H4 (cell line): ENCODE data around the gene CFHR1. TPM values are rescaled to one million over a fixed set of nuclear protein-coding genes. Genes with fewer than 3 reads are reported as not detected.

ENCODE experiments used
- DNase-seq: peaks from one replicate; pipeline ENCODE4 v3.0.0-alpha.2; 2015; ENCODE audit warnings: low spot score
- total RNA-seq: library from RNA; depleted of rRNA; stranded (reverse); fragments of >200 nt; shearing (Covaris generic); gene quantifications from 2 replicates; pipeline ENCODE4 v1.2.3, GENCODE V29; 2014; rRNA removed

The CFHR1 gene
- total RNA-seq, 1 experiment from 2014 or later = 0.41 TPM

DNA sequence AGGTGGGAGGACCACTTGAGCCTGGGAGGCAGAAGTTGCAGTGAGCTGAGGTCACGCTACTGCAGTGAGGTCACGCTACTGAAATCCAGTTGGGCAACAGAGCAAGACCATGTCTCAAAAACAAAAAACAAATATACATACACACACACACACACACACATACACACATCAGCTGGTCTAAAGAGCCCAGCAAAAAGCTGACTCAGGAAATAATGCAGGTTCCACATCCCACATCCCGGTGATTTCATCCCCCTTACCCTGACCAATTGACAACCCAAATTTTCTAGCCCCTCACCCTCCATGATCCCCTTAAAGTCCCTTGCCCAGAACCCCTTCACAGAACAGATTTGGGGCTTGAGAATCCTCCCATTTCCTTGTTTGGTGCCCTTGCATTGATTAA lies 56.4 kb downstream of the CFHR1 start:
- no peak for DNase-seq

DNA sequence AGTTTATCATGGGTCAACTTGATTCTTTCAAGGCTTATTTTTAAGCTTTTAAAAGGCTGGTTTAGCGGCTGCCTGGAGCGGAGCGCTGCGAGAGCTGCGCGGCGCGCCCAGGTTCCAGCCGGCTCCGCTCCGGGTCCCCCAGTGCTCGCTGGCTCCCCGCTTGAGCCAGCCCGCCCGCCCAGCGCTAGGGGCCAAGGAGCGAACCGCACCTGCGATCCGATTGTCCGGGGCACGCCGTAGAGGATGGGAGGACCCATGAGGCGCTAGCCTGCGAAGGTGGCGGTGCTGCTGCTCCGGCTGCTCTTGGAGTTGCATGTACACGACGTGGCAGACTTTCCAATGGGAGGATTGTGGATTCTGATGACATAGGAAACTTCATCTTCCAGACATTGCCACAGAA lies 58.4 kb downstream of the CFHR1 start:
- no peak for DNase-seq

Other genes with a start within 250 kb of the CFHR1 start
- 0.18 and 0.56 TPM in 2 replicates for gene KCNT2, start 211.3 kb upstream of the CFHR1 start, total RNA-seq
- 57.0 and 74.2 TPM in 2 replicates for gene CFH, start 167.7 kb upstream of the CFHR1 start, total RNA-seq
- not detected in 2 replicates for gene CFHR3, start 44.9 kb upstream of the CFHR1 start, total RNA-seq
- gene CFHR4, start 68.3 kb downstream of the CFHR1 start, total RNA-seq = not detected in 2 replicates
- not detected in 2 replicates for gene CFHR2, start 124.0 kb downstream of the CFHR1 start, total RNA-seq
- not detected in 2 replicates for gene CFHR5, start 157.8 kb downstream of the CFHR1 start, total RNA-seq
- not detected in 2 replicates for gene F13B, start 247.5 kb downstream of the CFHR1 start, total RNA-seq